ENCODE data around the gene DDI2.

DNA sequence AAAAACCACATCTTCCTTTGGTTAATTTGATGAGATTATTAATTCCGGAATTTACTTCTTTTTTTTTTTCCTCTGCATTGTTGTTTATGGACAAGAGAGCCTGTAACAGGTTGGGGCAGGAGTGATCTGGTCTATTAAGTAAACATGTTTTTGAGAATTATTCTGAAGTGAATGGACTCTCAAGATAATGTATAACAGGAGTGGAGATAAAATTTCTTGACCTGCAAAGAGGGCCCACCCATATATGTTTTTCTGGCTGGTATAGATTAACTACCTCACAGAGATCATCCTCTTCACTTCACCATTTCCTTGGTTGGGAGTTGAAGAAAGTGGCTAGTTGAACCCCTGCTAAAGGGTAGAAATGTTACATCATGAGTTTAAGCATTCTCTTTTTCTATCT, 10.7 kb downstream of the DDI2 start:
- TF ChIP-seq POLR2A (IDR thresholded peaks at IDR 0.05): no peak
- TF ChIP-seq, protein P1, sequence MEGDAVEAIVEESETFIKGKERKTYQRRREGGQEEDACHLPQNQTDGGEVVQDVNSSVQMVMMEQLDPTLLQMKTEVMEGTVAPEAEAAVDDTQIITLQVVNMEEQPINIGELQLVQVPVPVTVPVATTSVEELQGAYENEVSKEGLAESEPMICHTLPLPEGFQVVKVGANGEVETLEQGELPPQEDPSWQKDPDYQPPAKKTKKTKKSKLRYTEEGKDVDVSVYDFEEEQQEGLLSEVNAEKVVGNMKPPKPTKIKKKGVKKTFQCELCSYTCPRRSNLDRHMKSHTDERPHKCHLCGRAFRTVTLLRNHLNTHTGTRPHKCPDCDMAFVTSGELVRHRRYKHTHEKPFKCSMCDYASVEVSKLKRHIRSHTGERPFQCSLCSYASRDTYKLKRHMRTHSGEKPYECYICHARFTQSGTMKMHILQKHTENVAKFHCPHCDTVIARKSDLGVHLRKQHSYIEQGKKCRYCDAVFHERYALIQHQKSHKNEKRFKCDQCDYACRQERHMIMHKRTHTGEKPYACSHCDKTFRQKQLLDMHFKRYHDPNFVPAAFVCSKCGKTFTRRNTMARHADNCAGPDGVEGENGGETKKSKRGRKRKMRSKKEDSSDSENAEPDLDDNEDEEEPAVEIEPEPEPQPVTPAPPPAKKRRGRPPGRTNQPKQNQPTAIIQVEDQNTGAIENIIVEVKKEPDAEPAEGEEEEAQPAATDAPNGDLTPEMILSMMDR (IDR thresholded peaks at IDR 0.05): no peak
- TF ChIP-seq EP300 (IDR thresholded peaks at IDR 0.05): no peak

Measured in tibial nerve (tissue), 4 donors.